ENCODE data around the gene KIAA0513.
"Not testable (repeated sequence)": the region's sequence is repeated elsewhere in the genome, so short reads cannot be mapped to it uniquely, and the experiment has no call there.

KIAA0513 gene

GRCh38 chr16:85120006-85120340 is 92.4 kb downstream of the KIAA0513 start:
- no peak for DNase-seq

- not testable (repeated sequence) for DNase-seq
Observed at GRCh38 chr16:85123441-85123840, 95.8 kb downstream of the KIAA0513 start.

GRCh38 chr16:85123891-85124635 is 96.5 kb downstream of the KIAA0513 start:
- DNase-seq = no peak

DNA sequence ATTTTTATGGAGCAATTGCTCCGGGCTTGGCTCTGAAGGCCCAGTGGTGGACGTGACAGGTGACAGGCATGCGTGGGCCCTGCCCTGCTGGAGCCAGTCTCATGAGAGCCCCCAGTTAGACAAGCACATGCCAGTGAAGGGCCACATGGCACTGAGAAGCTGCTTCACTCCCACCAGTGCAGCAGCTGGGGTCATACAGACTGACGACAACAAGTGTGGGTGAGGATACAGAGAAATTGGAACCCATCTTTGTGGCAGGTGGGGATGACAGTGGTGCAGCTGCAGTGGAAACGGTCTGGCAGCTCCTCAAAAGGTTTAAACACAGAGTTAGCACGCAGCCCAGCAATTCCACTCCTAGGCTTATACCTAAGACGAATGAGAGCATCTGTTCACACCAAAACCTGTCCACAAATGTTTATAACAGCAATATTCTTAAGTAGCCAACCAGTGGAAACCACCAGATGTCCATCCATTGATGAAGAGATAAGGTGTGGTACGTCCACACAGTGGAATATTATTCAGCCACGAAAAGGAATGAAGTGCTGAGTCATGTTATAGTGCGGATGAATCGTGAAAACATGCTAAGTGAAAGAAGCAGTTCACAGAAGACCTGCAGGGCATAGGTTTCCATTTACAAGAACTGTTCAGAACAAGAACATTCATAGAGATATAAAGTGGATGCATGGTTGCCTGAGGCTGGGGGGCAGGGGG is 97.2 kb downstream of the KIAA0513 start:
- no peak for DNase-seq

DNA sequence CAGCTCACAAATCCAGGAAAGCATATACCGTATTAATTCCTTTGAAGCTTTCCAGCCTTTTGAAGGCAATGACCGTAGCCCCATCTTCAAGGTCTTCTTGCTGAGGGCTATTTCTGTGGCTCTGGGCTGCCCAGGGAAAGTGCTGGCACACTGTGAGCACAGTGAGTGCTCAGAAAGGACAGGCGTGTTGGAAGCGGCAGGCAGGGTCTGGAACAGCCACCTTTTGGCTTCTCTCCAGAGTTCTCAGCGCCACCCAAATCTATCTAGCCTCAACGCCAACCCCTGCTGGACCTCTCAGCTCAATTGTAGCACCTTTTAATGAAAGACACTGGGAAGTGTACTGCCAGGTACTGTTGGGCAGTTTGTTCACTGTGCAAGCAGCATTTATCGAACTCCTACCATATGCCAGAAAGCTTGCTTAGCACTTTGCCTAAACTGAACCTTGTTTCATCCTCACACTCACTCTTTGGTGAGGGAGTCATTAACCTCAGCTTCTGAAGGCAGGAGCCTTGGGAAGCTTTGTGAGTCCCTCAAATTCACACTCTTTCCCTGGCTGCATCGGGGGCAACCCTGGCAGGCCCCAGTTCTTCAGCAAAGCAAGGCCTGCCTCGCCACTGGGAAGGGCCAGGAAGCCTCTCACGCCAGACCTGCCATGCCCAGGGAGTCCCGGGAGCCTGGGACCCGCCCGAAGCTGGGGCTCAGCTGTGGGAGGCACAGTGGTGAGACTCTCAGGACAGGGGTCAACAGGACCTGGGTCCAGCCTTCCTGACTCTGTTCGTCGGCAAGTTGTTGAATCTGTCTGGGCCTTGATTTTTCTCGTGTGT is 98.2 kb downstream of the KIAA0513 start:
- DNase-seq = peak in 1 of 2 experiments; percentile 15

- DNase-seq = no peak
Observed at GRCh38 chr16:85126394-85126704, 98.8 kb downstream of the KIAA0513 start.

DNA sequence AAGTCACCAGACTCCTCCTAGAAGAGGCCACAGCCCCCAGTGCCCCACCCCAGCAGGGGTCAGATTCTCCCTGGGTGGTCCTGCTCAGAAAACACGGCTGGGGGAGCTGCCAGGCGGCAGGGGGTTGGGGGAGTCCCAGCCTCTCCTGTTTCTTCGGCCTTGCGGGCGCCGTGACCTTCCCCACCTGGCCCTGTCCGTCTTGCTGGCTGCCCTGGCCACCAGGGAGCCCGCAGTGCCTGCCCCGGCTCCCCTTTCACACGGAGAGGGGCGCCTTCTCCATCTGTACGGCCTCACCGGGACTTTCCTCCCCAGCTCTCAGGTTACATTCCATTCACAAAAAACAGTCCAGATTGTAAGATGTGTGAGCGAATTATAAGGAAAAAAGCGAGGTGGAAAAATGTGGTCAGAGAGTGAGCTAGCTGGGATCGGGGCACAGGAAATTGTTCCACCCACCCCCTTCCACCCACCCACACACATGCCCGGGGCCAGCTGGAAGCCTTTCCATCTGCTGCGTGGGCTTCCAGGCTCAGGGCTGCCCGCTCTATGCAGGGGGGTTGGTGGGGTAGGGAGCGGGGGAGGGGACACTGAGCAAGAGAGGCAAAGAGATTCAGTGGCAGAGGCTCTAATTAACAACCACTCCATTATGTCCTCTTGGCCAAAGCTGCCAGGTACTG is 99.2 kb downstream of the KIAA0513 start:
- DNase-seq = no peak

GRCh38 chr16:85127379-85127723 is 99.8 kb downstream of the KIAA0513 start:
- no peak for DNase-seq

DNA sequence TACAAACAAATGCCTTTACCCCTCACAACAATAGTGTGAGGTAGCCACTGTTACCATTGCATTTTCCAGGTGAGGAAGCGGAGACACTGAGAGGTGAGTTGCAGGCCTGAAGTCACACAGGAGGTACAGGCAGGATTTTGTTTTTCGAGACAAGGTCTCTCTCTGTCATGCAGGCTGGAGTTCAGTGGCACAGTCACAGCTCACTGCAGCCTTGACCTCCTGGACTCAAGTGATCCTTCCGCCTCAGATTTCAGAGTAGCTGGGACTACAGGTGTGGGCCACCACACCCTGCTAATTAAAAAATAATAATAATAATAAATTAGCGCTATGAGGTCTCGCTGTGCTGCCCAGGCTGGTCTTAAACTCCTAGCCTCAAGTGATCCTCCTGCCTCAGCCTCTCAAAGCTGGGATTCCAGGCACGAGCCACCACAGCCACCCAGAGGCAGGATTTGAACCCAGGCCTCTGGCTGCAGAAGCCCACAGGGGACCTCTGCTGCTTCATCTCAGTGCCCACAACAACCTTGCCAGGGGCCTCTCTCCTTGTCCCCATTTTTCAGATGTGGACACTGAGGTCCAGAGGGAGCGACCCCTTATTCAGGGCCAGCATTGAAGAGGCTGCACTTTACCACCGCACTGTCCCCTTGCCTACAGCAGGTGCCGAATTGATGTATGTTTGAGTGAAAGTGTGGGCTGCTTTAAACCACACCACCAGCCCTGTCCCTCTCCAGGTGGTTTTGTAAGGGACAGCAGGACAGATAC is 100.7 kb downstream of the KIAA0513 start:
- no peak for DNase-seq

- no peak for DNase-seq
Observed at GRCh38 chr16:85129876-85130704, 102.5 kb downstream of the KIAA0513 start.

DNA sequence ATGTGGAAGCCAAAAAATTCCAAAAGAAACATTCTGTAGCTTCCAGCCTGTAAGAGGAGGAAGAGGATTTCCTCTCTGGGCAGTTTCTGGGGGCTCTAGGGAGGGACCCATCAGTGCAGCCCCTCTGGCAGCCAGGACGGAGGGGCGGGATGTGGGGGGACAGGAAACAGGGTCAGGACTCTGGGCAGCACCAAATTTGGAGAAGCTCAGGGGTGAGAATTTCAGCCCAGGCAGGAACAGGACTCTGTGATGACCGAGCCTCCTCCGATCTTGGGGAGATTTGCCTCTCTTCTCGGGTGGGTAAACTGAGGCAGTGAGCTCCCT is 103.1 kb downstream of the KIAA0513 start:
- no peak for DNase-seq

GRCh38 chr16:85132456-85133289 is 105.1 kb downstream of the KIAA0513 start:
- DNase-seq = no peak

GRCh38 chr16:85133290-85133599 is 105.7 kb downstream of the KIAA0513 start:
- DNase-seq = no peak

GRCh38 chr16:85134076-85134788 is 106.6 kb downstream of the KIAA0513 start:
- DNase-seq = no peak

DNA sequence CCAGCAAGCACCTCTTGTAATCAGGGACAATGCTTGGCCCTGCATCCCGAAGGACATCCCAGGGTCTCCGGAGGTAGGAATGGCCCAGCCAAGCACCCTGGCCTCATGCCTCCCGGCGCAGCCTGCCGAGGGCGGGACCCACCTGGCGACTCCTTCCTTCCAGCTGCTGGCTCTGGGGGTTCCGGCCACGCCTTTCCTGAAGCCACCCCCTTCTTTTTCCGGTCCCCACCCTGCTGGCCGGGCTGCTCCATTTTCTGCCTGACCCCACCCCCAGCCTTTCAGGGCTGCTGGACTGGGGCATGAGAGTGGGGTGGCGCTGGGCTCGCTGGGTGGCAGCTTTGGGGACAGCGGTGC is 107.2 kb downstream of the KIAA0513 start:
- DNase-seq = no peak

- DNase-seq = no peak
Observed at GRCh38 chr16:85136213-85136701, 108.7 kb downstream of the KIAA0513 start.

DNA sequence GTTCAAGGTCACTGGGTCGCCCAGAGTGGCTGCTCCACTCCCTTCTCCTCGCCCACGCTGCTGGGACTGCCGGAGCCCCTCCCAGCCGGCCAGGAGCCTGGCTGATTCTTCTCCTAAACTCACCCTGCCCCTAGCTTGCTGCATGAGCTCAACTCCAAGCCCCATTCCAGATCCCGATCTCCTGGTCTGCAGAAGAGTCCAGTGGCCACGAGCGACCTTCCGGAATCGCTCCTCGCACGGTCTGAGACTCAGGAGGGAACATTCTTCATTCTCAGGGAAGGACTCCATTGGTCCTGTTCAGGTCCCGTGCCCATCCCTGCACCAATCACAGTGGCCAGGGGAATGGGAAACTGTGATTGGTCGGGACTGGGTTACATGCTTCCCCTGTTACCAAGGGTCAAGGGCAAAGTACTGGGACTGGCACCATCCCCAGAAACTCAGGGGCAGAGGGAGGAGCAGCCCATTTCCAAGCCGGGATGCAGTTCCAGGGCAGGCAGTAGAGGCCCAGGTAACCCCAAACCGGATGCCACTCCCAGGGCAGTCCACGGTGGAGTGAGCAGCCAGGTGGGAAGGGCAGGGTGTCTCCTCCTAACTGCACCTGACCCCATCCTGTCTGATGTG is 109.2 kb downstream of the KIAA0513 start:
- no peak for DNase-seq

- DNase-seq = no peak
Observed at GRCh38 chr16:85137323-85138072, 109.9 kb downstream of the KIAA0513 start.
